Fibroblast of lung (primary cell): ENCODE data around the gene SLC35F5. TPM values are rescaled to one million over a fixed set of nuclear protein-coding genes. Genes with fewer than 3 reads are reported as not detected.
A peak's percentile ranks its signal among the peaks of the same experiment; 100 is the strongest.

Source experiments
- DNase-seq, 2 donors: peaks; one replicate each; pipeline versions ENCODE4 v3.0.0 to v3.0.0-alpha.2; 2010; ENCODE audit warnings: low read depth in 2 of 2
- H2AFZ ChIP-seq: 2 replicates; pipeline ENCODE4 v1.5.1; 2012; ENCODE audit warnings: low read length, control low read depth, inconsistent platforms
- H3K27ac ChIP-seq: 2 replicates; pipeline ENCODE4 v1.5.1; 2011; ENCODE audit warnings: low read length, control low read depth; ENCODE audit not compliant: insufficient read depth
- H3K27me3 ChIP-seq: 2 replicates; pipeline ENCODE4 v1.5.1; 2011; ENCODE audit warnings: mild to moderate bottlenecking, low read length; ENCODE audit not compliant: control insufficient read depth, insufficient read depth
- H3K36me3 ChIP-seq: 2 replicates; pipeline ENCODE4 v1.5.1; 2011; ENCODE audit warnings: low read length; ENCODE audit not compliant: control insufficient read depth, insufficient read depth
- H3K4me1 ChIP-seq: 2 replicates; pipeline ENCODE4 v1.5.1; 2011; ENCODE audit warnings: low read length; ENCODE audit not compliant: control insufficient read depth, insufficient read depth; ENCODE audit errors: extremely low read depth
- H3K4me2 ChIP-seq: 2 replicates; pipeline ENCODE4 v1.5.1; 2011; ENCODE audit warnings: low read length, control low read depth; ENCODE audit not compliant: insufficient read depth; ENCODE audit errors: extremely low read depth
- H3K4me3 ChIP-seq, 4 experiments: fragments of 200-600 bp in 1 of 4; sonication (generic) in 1 of 4; replicated peaks in 1 of 4; 2 replicates each; pipeline ENCODE4 v1.5.1; 2011 to 2016; ENCODE audit warnings: low read length in 4 of 4, low read depth in 3 of 4, mild to moderate bottlenecking in 3 of 4, control low read depth in 2 of 4, inconsistent platforms in 1 of 4, mixed read lengths in 1 of 4; ENCODE audit not compliant: insufficient read depth in 1 of 4; ENCODE audit errors: control extremely low read depth in 1 of 4
- H3K79me2 ChIP-seq: 2 replicates; pipeline ENCODE4 v1.5.1; 2012; ENCODE audit warnings: mild to moderate bottlenecking, low read length, inconsistent platforms; ENCODE audit not compliant: control insufficient read depth, insufficient read depth
- H3K9ac ChIP-seq: 2 replicates; pipeline ENCODE4 v1.5.1; 2011; ENCODE audit warnings: mild to moderate bottlenecking, low read length, control low read depth; ENCODE audit not compliant: insufficient read depth
- H3K9me3 ChIP-seq: 2 replicates; pipeline ENCODE4 v1.5.1; 2012; ENCODE audit warnings: low read depth, low read length; ENCODE audit not compliant: control insufficient read depth, insufficient read depth
- H4K20me1 ChIP-seq: 2 replicates; pipeline ENCODE4 v1.5.1; 2011; ENCODE audit warnings: low read length; ENCODE audit not compliant: control insufficient read depth, insufficient read depth; ENCODE audit errors: extremely low read depth
- EZH2 ChIP-seq: IDR thresholded peaks from 2 replicates; pipeline ENCODE4 v1.5.1; 2012; ENCODE audit warnings: low read length, control low read depth, mild to moderate bottlenecking; ENCODE audit errors: missing control alignments
- polyA minus RNA-seq: library from RNA; depleted of rRNA, polyadenylated mRNA; stranded (reverse); fragments of >200 nt; gene quantifications from 2 replicates; pipeline ENCODE4 v1.2.3, GENCODE V29; 2011; ENCODE audit warnings: low replicate concordance
- polyA plus RNA-seq, 2 donors: library from polyadenylated mRNA; depleted of rRNA in 1 of 2; stranded (reverse) in 1 of 2; unstranded in 1 of 2; fragments of >200 nt; gene quantifications; 2 replicates each; pipeline ENCODE4 v1.2.1, GENCODE V29; 2011 to 2012; ENCODE audit warnings: missing spikeins in 1 of 2
- total RNA-seq: library from RNA; depleted of rRNA; stranded (reverse); fragments of >200 nt; gene quantifications from 2 replicates; pipeline ENCODE4 v1.2.1, GENCODE V29; 2014
- TF ChIP-seq, protein P1 (sequence below), 2 donors: IDR thresholded peaks in 1 of 2; conservative IDR thresholded peaks in 1 of 2; 1 replicate in 1 of 2; 2 replicates in 1 of 2; pipeline ENCODE4 v1.5.1; 2011 to 2012; ENCODE audit warnings: low read length in 2 of 2, control low read depth in 1 of 2, inconsistent platforms in 1 of 2, low read depth in 1 of 2, mild to moderate bottlenecking in 1 of 2

SLC35F5 gene
- total RNA-seq (175 and 245 TPM in 2 replicates), polyA plus RNA-seq (86.1 and 93.1 TPM in 2 replicates), polyA minus RNA-seq (22.4 and 26.4 TPM in 2 replicates)
- 45.3 and 55.7 TPM in 2 replicates for polyA plus RNA-seq (2012)

DNA sequence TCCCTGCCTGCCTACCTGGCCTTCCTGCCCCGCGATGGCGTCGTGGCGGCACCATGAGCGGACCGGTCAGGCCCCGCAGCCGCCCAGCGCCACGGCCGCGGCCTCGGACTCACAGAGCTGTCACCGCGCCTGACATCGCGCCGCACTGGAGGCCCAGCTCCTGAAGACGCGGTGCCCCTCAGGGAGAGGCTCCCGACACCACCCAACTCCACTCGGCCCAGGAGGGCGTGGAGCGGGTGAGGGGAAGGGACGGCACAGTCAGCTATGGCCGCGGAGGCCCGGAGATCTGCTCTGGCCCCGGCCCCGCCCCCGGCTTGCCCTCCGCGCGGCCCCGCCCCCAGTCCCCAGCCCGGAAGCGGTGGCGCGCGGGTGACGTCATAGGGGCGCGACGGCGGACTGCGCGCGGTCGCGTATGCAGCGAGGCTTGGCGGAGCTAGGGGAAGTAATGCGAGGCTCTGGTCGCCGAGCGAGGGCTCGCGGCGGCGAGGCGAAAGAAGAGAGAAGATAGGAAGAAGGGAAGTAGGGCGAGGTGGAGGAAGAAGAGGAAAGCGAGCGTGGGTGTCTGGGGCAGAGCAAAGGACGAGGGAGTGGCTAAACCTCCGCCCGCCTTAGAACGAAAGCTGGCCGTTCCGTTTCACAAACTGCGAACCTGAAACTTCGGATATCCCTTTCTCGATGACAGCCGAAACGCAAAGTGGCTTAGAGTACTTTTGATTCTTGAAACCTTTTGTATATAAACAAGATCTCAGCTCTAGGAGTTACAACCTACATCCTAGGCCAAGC is at the start of gene SLC35F5:
Gene SLC35F5, minus strand, starts transcription at position 288 of the 783 bp plus-strand sequence. Its CDS starts 233 bp downstream, at position 55.
- H2AFZ ChIP-seq = peak within 1 kb of the TSS; percentile 94
- H3K27me3 ChIP-seq = no peaks in the 10 kb centered on the region
- H3K4me3 ChIP-seq = peak within 1 kb of the TSS; percentile 46 to 94 (median 93)
- DNase-seq = peak; percentile 86 to 88
- H4K20me1 ChIP-seq = no peaks in the 10 kb centered on the region
- H3K27ac ChIP-seq = peak within 1 kb of the TSS; percentile 96
- TF ChIP-seq, protein P1, sequence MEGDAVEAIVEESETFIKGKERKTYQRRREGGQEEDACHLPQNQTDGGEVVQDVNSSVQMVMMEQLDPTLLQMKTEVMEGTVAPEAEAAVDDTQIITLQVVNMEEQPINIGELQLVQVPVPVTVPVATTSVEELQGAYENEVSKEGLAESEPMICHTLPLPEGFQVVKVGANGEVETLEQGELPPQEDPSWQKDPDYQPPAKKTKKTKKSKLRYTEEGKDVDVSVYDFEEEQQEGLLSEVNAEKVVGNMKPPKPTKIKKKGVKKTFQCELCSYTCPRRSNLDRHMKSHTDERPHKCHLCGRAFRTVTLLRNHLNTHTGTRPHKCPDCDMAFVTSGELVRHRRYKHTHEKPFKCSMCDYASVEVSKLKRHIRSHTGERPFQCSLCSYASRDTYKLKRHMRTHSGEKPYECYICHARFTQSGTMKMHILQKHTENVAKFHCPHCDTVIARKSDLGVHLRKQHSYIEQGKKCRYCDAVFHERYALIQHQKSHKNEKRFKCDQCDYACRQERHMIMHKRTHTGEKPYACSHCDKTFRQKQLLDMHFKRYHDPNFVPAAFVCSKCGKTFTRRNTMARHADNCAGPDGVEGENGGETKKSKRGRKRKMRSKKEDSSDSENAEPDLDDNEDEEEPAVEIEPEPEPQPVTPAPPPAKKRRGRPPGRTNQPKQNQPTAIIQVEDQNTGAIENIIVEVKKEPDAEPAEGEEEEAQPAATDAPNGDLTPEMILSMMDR (conservative IDR thresholded peaks at IDR 0.05 in 1 of 2, IDR thresholded peaks at IDR 0.05 in 1 of 2; ENCODE audit: low read depth in 1 of 2, low read length in 2 of 2) = no peak
- TF ChIP-seq EZH2 = no peak
- H3K9ac ChIP-seq = peak within 1 kb of the TSS; percentile 93
- peak within 1 kb of the TSS; percentile 87 for H3K4me2 ChIP-seq
- peaks cover 31% of the 10 kb centered on the region for H3K79me2 ChIP-seq
- peaks cover 1% of the 10 kb centered on the region for H3K36me3 ChIP-seq
- H3K9me3 ChIP-seq = no peaks in the 10 kb centered on the region
- H3K4me1 ChIP-seq = peaks cover 9% of the 10 kb centered on the region

- Histone ChIP-seq H3K9ac (no peak overlapping the region), H3K36me3 (no peaks in the 10 kb centered on the region), H3K27me3 (no peaks in the 10 kb centered on the region), H4K20me1 (no peaks in the 10 kb centered on the region), H3K9me3 (no peaks in the 10 kb centered on the region), H2AFZ (no peak overlapping the region), H3K4me1 (peaks cover 2% of the 10 kb centered on the region), H3K4me3 (no peak overlapping the region), H3K4me2 (no peak overlapping the region), H3K27ac (no peak overlapping the region), H3K79me2 (no peaks in the 10 kb centered on the region)
- peak in 1 of 2 donors; percentile 24 for DNase-seq
- TF ChIP-seq, protein P1 (conservative IDR thresholded peaks at IDR 0.05 in 1 of 2, IDR thresholded peaks at IDR 0.05 in 1 of 2; ENCODE audit: low read depth in 1 of 2, low read length in 2 of 2) = peak in 1 of 2 donors; percentile 15
- no peak for TF ChIP-seq EZH2
These were observed 42.9 kb upstream of the SLC35F5 start for GRCh38 chr2:113799375-113799774.

DNA sequence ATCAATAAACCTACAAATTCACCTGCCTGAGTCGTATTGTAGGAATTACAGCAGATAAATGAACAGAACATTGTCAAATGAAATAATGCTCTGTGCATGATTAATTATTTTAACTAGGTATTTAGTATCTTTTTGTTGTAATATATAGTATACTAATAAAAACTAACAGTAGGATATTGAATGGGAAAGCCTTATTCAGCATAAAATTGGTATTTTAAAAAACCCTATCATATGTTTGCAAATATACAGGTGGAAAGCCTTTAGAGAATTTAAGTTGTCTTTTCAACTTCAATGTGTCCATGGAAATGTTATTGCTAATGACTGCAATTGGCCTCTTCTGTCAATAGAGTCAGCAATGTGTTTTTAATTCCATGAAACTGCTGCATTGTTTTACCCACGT is 40.8 kb upstream of the SLC35F5 start:
- Histone ChIP-seq H3K27me3 (no peaks in the 10 kb centered on the region), H2AFZ (no peak overlapping the region), H3K79me2 (no peaks in the 10 kb centered on the region), H4K20me1 (no peaks in the 10 kb centered on the region), H3K4me2 (no peak overlapping the region), H3K9ac (no peak overlapping the region), H3K4me3 (no peak overlapping the region), H3K4me1 (peaks cover 5% of the 10 kb centered on the region), H3K36me3 (no peaks in the 10 kb centered on the region), H3K9me3 (no peaks in the 10 kb centered on the region), H3K27ac (no peak overlapping the region)
- TF ChIP-seq, protein P1 (conservative IDR thresholded peaks at IDR 0.05 in 1 of 2, IDR thresholded peaks at IDR 0.05 in 1 of 2; ENCODE audit: low read depth in 1 of 2, low read length in 2 of 2) = no peak
- no peak for TF ChIP-seq EZH2
- no peak for DNase-seq
